HepG2 (cell line): ENCODE results near the gene AOX1. TPM values are rescaled to one million over a fixed set of nuclear protein-coding genes. Genes with fewer than 3 reads are reported as not detected.
A peak's percentile ranks its signal among the peaks of the same experiment; 100 is the strongest.

ENCODE experiments used
- ATM ChIP-seq: fragments of 450-650 bp; IDR thresholded peaks from 2 replicates; pipeline ENCODE4 v1.7.1; 2017; ENCODE audit warnings: mild to moderate bottlenecking, borderline replicate concordance
- FOXA3 ChIP-seq: IDR thresholded peaks from 2 replicates; pipeline ENCODE4 v1.6.1; 2016; ENCODE audit warnings: missing genetic modification reagents, missing compliant biosample characterization
- GABPB1 ChIP-seq: IDR thresholded peaks from 2 replicates; pipeline ENCODE4 v1.6.1; 2016; ENCODE audit warnings: mild to moderate bottlenecking, missing genetic modification reagents, moderate library complexity, missing compliant biosample characterization
- HOXA3 ChIP-seq: sonication (generic); formaldehyde crosslinking; IDR thresholded peaks from 2 replicates; pipeline ENCODE4 v1.5.0; 2020; ENCODE audit warnings: missing genetic modification reagents
- HOXA5 ChIP-seq: sonication (generic); formaldehyde crosslinking; IDR thresholded peaks from 2 replicates; pipeline ENCODE4 v1.4.0; 2020; ENCODE audit warnings: missing genetic modification reagents
- MAFF ChIP-seq: IDR thresholded peaks from 2 replicates; pipeline ENCODE4 v1.6.1; 2011; ENCODE audit warnings: low read depth, low read length, improper control_type of control experiment
- MXI1 ChIP-seq: IDR thresholded peaks from 3 replicates; pipeline ENCODE4 v1.6.1; 2012; ENCODE audit warnings: low read depth, low read length, inconsistent platforms, borderline replicate concordance
- ZMYM4 ChIP-seq: sonication (generic); formaldehyde crosslinking; IDR thresholded peaks from 2 replicates; pipeline ENCODE4 v1.8.1; 2023; ENCODE audit warnings: mild to moderate bottlenecking, missing genetic modification reagents
- ZNF224 ChIP-seq: sonication (generic); formaldehyde crosslinking; IDR thresholded peaks from 2 replicates; pipeline ENCODE4 v1.5.0; 2020; ENCODE audit warnings: mild to moderate bottlenecking, missing genetic modification reagents
- ZNF460 ChIP-seq: sonication (generic); formaldehyde crosslinking; IDR thresholded peaks from 2 replicates; pipeline ENCODE4 v1.5.1; 2020; ENCODE audit warnings: missing genetic modification reagents, mild to moderate bottlenecking, borderline replicate concordance
- polyA plus RNA-seq, 8 experiments: library from polyadenylated mRNA; depleted of rRNA in 3 of 8; stranded (reverse) in 7 of 8; unstranded in 1 of 8; fragments of >200 nt; fragmentation: Illumina TruSeq in 4 of 8; extraction: Trizol in 4 of 8; gene quantifications; 2 replicates each; pipeline versions ENCODE4 v1.2.1 to v1.2.3, GENCODE V29; 2011 to 2016; ENCODE audit warnings: low read depth in 4 of 8, missing spikeins in 1 of 8, mixed read lengths in 1 of 8; ENCODE audit not compliant: insufficient read depth in 1 of 8
- total RNA-seq, 5 experiments: library from RNA; depleted of rRNA; stranded (reverse); fragments of >200 nt; fragmentation: Illumina TruSeq; extraction: Trizol; gene quantifications; 2 replicates each; pipeline ENCODE4 v1.2.3, GENCODE V29; 2016; ENCODE audit warnings: low read depth in 1 of 5
- TF ChIP-seq, protein P1 (sequence below): sonication (generic); formaldehyde crosslinking; IDR thresholded peaks from 2 replicates; pipeline ENCODE4 v1.4.0; 2020; ENCODE audit warnings: missing genetic modification reagents, borderline replicate concordance
- TF ChIP-seq, protein P2 (sequence below): sonication (generic); formaldehyde crosslinking; IDR thresholded peaks from 2 replicates; pipeline ENCODE4 v1.4.0; 2020; ENCODE audit warnings: missing genetic modification reagents
- TF ChIP-seq, protein P3 (sequence below): sonication (generic); formaldehyde crosslinking; IDR thresholded peaks from 2 replicates; pipeline ENCODE4 v1.5.1; 2020; ENCODE audit warnings: missing genetic modification reagents, mild to moderate bottlenecking, borderline replicate concordance
- TF ChIP-seq, protein P4 (sequence below): sonication (generic); formaldehyde crosslinking; IDR thresholded peaks from 2 replicates; pipeline ENCODE4 v1.4.0; 2020; ENCODE audit warnings: missing genetic modification reagents
- TF ChIP-seq, protein P5 (sequence below): sonication (generic); formaldehyde crosslinking; IDR thresholded peaks from 2 replicates; pipeline ENCODE4 v1.4.0; 2020; ENCODE audit warnings: missing genetic modification reagents, mild to moderate bottlenecking, borderline replicate concordance

Gene AOX1
- total and polyA plus RNA-seq, 2 of the 13 experiments (the other 11 are each of a cell fraction or from before 2014, with no cell fraction given) = 9.2 to 18.0 TPM

DNA sequence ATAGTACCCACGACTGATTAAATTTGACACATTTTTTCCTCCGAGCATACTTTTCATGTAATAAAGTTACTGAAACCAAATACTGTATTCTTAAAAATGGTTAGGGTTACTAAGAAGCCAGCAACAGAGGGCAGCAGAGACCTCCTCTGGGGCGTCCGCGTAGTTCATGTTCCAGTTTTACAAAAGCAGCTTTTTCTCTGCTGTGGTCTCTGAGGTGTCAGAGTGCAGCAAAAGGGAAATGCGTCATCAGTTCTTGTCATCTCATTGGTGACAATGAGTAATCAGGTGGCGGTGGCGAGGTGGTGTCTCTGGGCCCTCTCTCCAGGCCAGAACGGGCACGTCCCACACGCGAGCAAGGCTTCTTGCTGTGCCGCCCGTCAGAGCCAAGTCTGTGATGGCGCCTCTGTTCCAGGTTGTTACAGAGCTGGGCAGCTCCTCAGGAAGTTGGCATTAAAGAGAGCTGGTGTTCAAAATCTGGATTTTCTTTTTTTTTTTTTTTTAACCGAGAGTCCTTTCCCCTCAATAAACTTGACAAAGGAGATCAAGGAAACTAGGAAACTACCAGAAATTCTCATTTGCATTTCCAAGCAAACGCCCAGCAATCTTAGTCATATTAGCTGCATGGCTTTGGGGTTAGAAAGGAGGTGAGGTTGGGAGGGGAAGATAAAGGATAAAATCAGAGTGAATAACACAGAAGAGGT, 127.3 kb downstream of the AOX1 start (continued):
- TF ChIP-seq, protein P1, sequence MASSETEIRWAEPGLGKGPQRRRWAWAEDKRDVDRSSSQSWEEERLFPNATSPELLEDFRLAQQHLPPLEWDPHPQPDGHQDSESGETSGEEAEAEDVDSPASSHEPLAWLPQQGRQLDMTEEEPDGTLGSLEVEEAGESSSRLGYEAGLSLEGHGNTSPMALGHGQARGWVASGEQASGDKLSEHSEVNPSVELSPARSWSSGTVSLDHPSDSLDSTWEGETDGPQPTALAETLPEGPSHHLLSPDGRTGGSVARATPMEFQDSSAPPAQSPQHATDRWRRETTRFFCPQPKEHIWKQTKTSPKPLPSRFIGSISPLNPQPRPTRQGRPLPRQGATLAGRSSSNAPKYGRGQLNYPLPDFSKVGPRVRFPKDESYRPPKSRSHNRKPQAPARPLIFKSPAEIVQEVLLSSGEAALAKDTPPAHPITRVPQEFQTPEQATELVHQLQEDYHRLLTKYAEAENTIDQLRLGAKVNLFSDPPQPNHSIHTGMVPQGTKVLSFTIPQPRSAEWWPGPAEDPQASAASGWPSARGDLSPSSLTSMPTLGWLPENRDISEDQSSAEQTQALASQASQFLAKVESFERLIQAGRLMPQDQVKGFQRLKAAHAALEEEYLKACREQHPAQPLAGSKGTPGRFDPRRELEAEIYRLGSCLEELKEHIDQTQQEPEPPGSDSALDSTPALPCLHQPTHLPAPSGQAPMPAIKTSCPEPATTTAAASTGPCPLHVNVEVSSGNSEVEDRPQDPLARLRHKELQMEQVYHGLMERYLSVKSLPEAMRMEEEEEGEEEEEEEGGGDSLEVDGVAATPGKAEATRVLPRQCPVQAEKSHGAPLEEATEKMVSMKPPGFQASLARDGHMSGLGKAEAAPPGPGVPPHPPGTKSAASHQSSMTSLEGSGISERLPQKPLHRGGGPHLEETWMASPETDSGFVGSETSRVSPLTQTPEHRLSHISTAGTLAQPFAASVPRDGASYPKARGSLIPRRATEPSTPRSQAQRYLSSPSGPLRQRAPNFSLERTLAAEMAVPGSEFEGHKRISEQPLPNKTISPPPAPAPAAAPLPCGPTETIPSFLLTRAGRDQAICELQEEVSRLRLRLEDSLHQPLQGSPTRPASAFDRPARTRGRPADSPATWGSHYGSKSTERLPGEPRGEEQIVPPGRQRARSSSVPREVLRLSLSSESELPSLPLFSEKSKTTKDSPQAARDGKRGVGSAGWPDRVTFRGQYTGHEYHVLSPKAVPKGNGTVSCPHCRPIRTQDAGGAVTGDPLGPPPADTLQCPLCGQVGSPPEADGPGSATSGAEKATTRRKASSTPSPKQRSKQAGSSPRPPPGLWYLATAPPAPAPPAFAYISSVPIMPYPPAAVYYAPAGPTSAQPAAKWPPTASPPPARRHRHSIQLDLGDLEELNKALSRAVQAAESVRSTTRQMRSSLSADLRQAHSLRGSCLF (CRISPR knock-in tag) = no peak
- no peak for TF ChIP-seq ZNF460 (CRISPR knock-in tag)
- TF ChIP-seq ZNF224 (CRISPR knock-in tag) = no peak
- peak; percentile 74 for TF ChIP-seq FOXA3 (CRISPR knock-in tag)
- TF ChIP-seq, protein P2, sequence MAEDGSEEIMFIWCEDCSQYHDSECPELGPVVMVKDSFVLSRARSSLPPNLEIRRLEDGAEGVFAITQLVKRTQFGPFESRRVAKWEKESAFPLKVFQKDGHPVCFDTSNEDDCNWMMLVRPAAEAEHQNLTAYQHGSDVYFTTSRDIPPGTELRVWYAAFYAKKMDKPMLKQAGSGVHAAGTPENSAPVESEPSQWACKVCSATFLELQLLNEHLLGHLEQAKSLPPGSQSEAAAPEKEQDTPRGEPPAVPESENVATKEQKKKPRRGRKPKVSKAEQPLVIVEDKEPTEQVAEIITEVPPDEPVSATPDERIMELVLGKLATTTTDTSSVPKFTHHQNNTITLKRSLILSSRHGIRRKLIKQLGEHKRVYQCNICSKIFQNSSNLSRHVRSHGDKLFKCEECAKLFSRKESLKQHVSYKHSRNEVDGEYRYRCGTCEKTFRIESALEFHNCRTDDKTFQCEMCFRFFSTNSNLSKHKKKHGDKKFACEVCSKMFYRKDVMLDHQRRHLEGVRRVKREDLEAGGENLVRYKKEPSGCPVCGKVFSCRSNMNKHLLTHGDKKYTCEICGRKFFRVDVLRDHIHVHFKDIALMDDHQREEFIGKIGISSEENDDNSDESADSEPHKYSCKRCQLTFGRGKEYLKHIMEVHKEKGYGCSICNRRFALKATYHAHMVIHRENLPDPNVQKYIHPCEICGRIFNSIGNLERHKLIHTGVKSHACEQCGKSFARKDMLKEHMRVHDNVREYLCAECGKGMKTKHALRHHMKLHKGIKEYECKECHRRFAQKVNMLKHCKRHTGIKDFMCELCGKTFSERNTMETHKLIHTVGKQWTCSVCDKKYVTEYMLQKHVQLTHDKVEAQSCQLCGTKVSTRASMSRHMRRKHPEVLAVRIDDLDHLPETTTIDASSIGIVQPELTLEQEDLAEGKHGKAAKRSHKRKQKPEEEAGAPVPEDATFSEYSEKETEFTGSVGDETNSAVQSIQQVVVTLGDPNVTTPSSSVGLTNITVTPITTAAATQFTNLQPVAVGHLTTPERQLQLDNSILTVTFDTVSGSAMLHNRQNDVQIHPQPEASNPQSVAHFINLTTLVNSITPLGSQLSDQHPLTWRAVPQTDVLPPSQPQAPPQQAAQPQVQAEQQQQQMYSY (CRISPR knock-in tag) = no peak
- TF ChIP-seq, protein P3, sequence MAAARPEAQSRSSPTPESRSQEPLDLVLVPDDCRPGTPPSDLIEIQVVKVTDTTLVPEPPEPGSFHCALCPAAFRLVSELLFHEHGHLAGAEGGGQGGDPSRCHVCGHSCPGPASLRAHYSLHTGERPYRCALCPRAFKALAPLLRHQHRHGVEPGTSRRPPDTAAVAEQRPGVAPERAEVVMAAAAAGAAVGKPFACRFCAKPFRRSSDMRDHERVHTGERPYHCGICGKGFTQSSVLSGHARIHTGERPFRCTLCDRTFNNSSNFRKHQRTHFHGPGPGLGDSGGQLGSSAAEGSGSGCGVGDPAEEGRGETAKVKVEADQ = no peak
- 0 out of 2 replicates have a peak, but pooled peaks have one; percentile 40 for TF ChIP-seq MAFF
- TF ChIP-seq MXI1 = peak; percentile 33; the same call in 1 of the 3 replicates
- TF ChIP-seq ATM = no peak
- TF ChIP-seq, protein P4, sequence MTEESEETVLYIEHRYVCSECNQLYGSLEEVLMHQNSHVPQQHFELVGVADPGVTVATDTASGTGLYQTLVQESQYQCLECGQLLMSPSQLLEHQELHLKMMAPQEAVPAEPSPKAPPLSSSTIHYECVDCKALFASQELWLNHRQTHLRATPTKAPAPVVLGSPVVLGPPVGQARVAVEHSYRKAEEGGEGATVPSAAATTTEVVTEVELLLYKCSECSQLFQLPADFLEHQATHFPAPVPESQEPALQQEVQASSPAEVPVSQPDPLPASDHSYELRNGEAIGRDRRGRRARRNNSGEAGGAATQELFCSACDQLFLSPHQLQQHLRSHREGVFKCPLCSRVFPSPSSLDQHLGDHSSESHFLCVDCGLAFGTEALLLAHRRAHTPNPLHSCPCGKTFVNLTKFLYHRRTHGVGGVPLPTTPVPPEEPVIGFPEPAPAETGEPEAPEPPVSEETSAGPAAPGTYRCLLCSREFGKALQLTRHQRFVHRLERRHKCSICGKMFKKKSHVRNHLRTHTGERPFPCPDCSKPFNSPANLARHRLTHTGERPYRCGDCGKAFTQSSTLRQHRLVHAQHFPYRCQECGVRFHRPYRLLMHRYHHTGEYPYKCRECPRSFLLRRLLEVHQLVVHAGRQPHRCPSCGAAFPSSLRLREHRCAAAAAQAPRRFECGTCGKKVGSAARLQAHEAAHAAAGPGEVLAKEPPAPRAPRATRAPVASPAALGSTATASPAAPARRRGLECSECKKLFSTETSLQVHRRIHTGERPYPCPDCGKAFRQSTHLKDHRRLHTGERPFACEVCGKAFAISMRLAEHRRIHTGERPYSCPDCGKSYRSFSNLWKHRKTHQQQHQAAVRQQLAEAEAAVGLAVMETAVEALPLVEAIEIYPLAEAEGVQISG (CRISPR knock-in tag) = peak; percentile 79
- TF ChIP-seq HOXA3 (CRISPR knock-in tag) = peak; percentile 98
- TF ChIP-seq, protein P5, sequence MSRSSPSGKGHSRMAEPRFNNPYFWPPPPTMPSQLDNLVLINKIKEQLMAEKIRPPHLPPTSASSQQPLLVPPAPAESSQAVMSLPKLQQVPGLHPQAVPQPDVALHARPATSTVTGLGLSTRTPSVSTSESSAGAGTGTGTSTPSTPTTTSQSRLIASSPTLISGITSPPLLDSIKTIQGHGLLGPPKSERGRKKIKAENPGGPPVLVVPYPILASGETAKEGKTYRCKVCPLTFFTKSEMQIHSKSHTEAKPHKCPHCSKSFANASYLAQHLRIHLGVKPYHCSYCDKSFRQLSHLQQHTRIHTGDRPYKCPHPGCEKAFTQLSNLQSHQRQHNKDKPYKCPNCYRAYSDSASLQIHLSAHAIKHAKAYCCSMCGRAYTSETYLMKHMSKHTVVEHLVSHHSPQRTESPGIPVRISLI = peak; percentile 16; the same call in 1 of the 2 replicates
- peak; percentile 93 for TF ChIP-seq GABPB1 (CRISPR knock-in tag)
- TF ChIP-seq HOXA5 = peak; percentile 79
- peak; percentile 96 for TF ChIP-seq ZMYM4 (CRISPR knock-in tag)
